CD4-positive, alpha-beta memory T cell (primary cell): ENCODE results near the gene VCAN. TPM values are rescaled to one million over a fixed set of nuclear protein-coding genes. Genes with fewer than 3 reads are reported as not detected.

Experiments
- CTCF ChIA-PET: fragments of 350-600 bp; sonication (Branson Sonifier 250); formaldehyde crosslinking; loops from one replicate; lab custom pipeline; 2021; ENCODE audit warnings: inconsistent platforms; ENCODE audit not compliant: partially characterized antibody; lab: Charles Lee
- POLR2A ChIA-PET: fragments of 350-600 bp; sonication (Branson Sonifier 250); formaldehyde crosslinking; loops from one replicate; lab custom pipeline; 2021; ENCODE audit not compliant: partially characterized antibody; lab: Charles Lee
- DNase-seq, 5 donors: peaks; one replicate each; pipeline versions ENCODE4 v3.0.0 to v3.0.0-alpha.2; 2020 to 2022; ENCODE audit warnings: mixed read lengths in 1 of 5
- H3K27ac ChIP-seq: one replicate; pipeline ENCODE4 v1.7.0; 2013; ENCODE audit warnings: low read depth, low read length
- H3K27me3 ChIP-seq: 2 replicates; pipeline ENCODE4 v1.7.0; 2013; ENCODE audit warnings: mild to moderate bottlenecking, low read length, moderate library complexity; ENCODE audit not compliant: insufficient read depth
- H3K36me3 ChIP-seq: 2 replicates; pipeline ENCODE4 v1.7.0; 2013; ENCODE audit warnings: mild to moderate bottlenecking, low read length, moderate library complexity; ENCODE audit not compliant: insufficient read depth
- H3K4me1 ChIP-seq: 2 replicates; pipeline ENCODE4 v1.7.0; 2013; ENCODE audit warnings: mild to moderate bottlenecking, low read length, moderate library complexity; ENCODE audit not compliant: insufficient read depth
- H3K4me3 ChIP-seq, 2 donors: one replicate each; pipeline ENCODE4 v1.7.0; 2013; ENCODE audit warnings: low read length in 2 of 2, mild to moderate bottlenecking in 1 of 2
- H3K9me3 ChIP-seq, 2 donors: one replicate each; pipeline ENCODE4 v1.7.0; 2013; ENCODE audit warnings: low read length in 2 of 2, control low read depth in 1 of 2; ENCODE audit not compliant: control insufficient read depth in 1 of 2
- H3K27ac Mint-ChIP-seq, 7 donors: one replicate each; pipeline ENCODE4 v1.8.0; 2020 to 2021; ENCODE audit warnings: mixed read lengths in 7 of 7, mild to moderate bottlenecking in 6 of 7, inconsistent platforms in 3 of 7, moderate library complexity in 3 of 7
- H3K27me3 Mint-ChIP-seq, 2 donors: one replicate each; pipeline ENCODE4 v1.8.0; 2020 to 2021; ENCODE audit warnings: mixed read lengths in 2 of 2
- H3K36me3 Mint-ChIP-seq, 2 donors: one replicate each; pipeline ENCODE4 v1.8.0; 2020 to 2021; ENCODE audit warnings: mixed read lengths in 2 of 2, inconsistent platforms in 1 of 2, mild to moderate bottlenecking in 1 of 2
- H3K4me1 Mint-ChIP-seq, 4 donors: one replicate each; pipeline ENCODE4 v1.8.0; 2020 to 2021; ENCODE audit warnings: mixed read lengths in 4 of 4, mild to moderate bottlenecking in 1 of 4
- H3K4me3 Mint-ChIP-seq, 8 donors: one replicate each; pipeline ENCODE4 v1.8.0; 2020 to 2021; ENCODE audit warnings: mixed read lengths in 8 of 8, mild to moderate bottlenecking in 7 of 8, moderate library complexity in 6 of 8, inconsistent platforms in 3 of 8
- H3K9me3 Mint-ChIP-seq, 8 donors: one replicate each; pipeline ENCODE4 v1.8.0; 2020 to 2021; ENCODE audit warnings: mixed read lengths in 8 of 8, mild to moderate bottlenecking in 5 of 8, inconsistent platforms in 3 of 8, moderate library complexity in 1 of 8
- intact Hi-C: fragments of 100-400 bp; cut with micrococcal nuclease; formaldehyde crosslinking; loops from one replicate; pipeline ENCODE4 v1.15.1; 2023
- polyA plus RNA-seq, 2 donors: library from polyadenylated mRNA; unstranded; fragments of 300-500 nt; fragmentation: Illumina TruSeq; gene quantifications; one replicate each; pipeline ENCODE4 v1.2.3, GENCODE V29; 2021
- total RNA-seq, 2 experiments: library from RNA; stranded (reverse); gene quantifications; one replicate each; pipeline ENCODE4 v1.2.3, GENCODE V29; 2021

VCAN gene
- total and polyA plus RNA-seq, 4 experiments from 2014 or later: 0.05 to 0.09 (median 0.06) TPM; not detected in 1

GRCh38 chr5:83494666-83495065 is 23.1 kb downstream of the VCAN start:
- POLR2A ChIA-PET: no interaction called here
- Mint-ChIP-seq H3K36me3 (no peaks in the 10 kb centered on the region), H3K27me3 (peaks cover 0 to 11% of the 10 kb centered on the region in 2 donors), H3K9me3 (peaks cover 0 to 2% (median 0%) of the 10 kb centered on the region in 8 donors), H3K27ac (no peak overlapping the region), H3K4me1 (no peaks in the 10 kb centered on the region), H3K4me3 (no peak overlapping the region)
- Histone ChIP-seq H3K9me3 (no peaks in the 10 kb centered on the region), H3K27ac (no peak overlapping the region), H3K36me3 (no peaks in the 10 kb centered on the region), H3K4me1 (no peaks in the 10 kb centered on the region), H3K4me3 (no peak overlapping the region), H3K27me3 (no peaks in the 10 kb centered on the region)
- no peak for DNase-seq
- intact Hi-C loops: no loop called here
- CTCF ChIA-PET: no interaction called here

- H3K4me3 Mint-ChIP-seq: no peak overlapping the region
- no peaks in the 10 kb centered on the region for H3K27me3 ChIP-seq
- no peaks in the 10 kb centered on the region for H3K36me3 ChIP-seq
Measured at GRCh38 chr5:83496626-83497025, 25.1 kb downstream of the VCAN start.

GRCh38 chr5:83498585-83498984 is 27.0 kb downstream of the VCAN start:
- H3K27ac Mint-ChIP-seq: no peak overlapping the region
- no peaks in the 10 kb centered on the region for H3K36me3 ChIP-seq

More at GRCh38 chr5:83496626-83497025, 25.1 kb downstream of the VCAN start:
- DNase-seq: no peak
- Histone ChIP-seq H3K27ac (no peak overlapping the region), H3K4me3 (no peak overlapping the region), H3K4me1 (no peaks in the 10 kb centered on the region), H3K9me3 (no peaks in the 10 kb centered on the region)
- Mint-ChIP-seq H3K4me1 (no peaks in the 10 kb centered on the region), H3K27me3 (peaks cover 1 to 9% of the 10 kb centered on the region in 2 donors), H3K9me3 (peaks cover 0 to 3% (median 0%) of the 10 kb centered on the region in 8 donors), H3K36me3 (no peaks in the 10 kb centered on the region), H3K27ac (no peak overlapping the region)
- POLR2A ChIA-PET: no interaction called here
- CTCF ChIA-PET: no interaction called here
- intact Hi-C loops: no loop called here

GRCh38 chr5:83503662-83504061 is 32.1 kb downstream of the VCAN start:
- Histone ChIP-seq H3K27ac (no peak overlapping the region), H3K9me3 (no peaks in the 10 kb centered on the region), H3K4me3 (no peak overlapping the region), H3K4me1 (no peaks in the 10 kb centered on the region), H3K36me3 (no peaks in the 10 kb centered on the region), H3K27me3 (no peaks in the 10 kb centered on the region)
- Mint-ChIP-seq H3K27me3 (peaks cover 1% of the 10 kb centered on the region in 2 donors), H3K4me3 (no peak overlapping the region), H3K9me3 (peaks cover 0 to 8% (median 1%) of the 10 kb centered on the region in 8 donors), H3K4me1 (no peaks in the 10 kb centered on the region), H3K27ac (no peak overlapping the region), H3K36me3 (no peaks in the 10 kb centered on the region)
- POLR2A ChIA-PET: no interaction called here
- DNase-seq: no peak
- CTCF ChIA-PET: no interaction called here
- intact Hi-C loops: no loop called here

More at GRCh38 chr5:83498585-83498984, 27.0 kb downstream of the VCAN start:
- Histone ChIP-seq H3K4me1 (no peaks in the 10 kb centered on the region), H3K9me3 (no peaks in the 10 kb centered on the region), H3K4me3 (no peak overlapping the region), H3K27ac (no peak overlapping the region), H3K27me3 (no peaks in the 10 kb centered on the region)
- no peak overlapping the region for H3K4me3 Mint-ChIP-seq
- ChIA-PET POLR2A (no interaction called here), CTCF (no interaction called here)
- H3K27me3 Mint-ChIP-seq: peaks cover 1 to 7% of the 10 kb centered on the region in 2 donors
- peaks cover 0 to 3% (median 0%) of the 10 kb centered on the region in 8 donors for H3K9me3 Mint-ChIP-seq
- no peak for DNase-seq
- no peaks in the 10 kb centered on the region for H3K4me1 Mint-ChIP-seq
- intact Hi-C loops: no loop called here
- no peaks in the 10 kb centered on the region for H3K36me3 Mint-ChIP-seq

- Mint-ChIP-seq H3K27me3 (peaks cover 0 to 1% of the 10 kb centered on the region in 2 donors), H3K27ac (no peak overlapping the region), H3K4me1 (no peaks in the 10 kb centered on the region), H3K36me3 (no peaks in the 10 kb centered on the region), H3K9me3 (peaks cover 0 to 8% (median under 1%) of the 10 kb centered on the region in 8 donors), H3K4me3 (no peak overlapping the region)
- DNase-seq: no peak
- POLR2A ChIA-PET: no interaction called here
- H3K4me1 ChIP-seq: no peaks in the 10 kb centered on the region
- H3K9me3 ChIP-seq: no peaks in the 10 kb centered on the region
- intact Hi-C loops: no loop called here
- no peaks in the 10 kb centered on the region for H3K36me3 ChIP-seq
- CTCF ChIA-PET: no interaction called here
- H3K4me3 ChIP-seq: no peak overlapping the region
- H3K27me3 ChIP-seq: no peaks in the 10 kb centered on the region
- H3K27ac ChIP-seq: no peak overlapping the region
Measured at GRCh38 chr5:83507431-83507830, 35.9 kb downstream of the VCAN start.

GRCh38 chr5:83509540-83509939 is 38.0 kb downstream of the VCAN start:
- no peaks in the 10 kb centered on the region for H3K4me1 Mint-ChIP-seq
- ChIA-PET CTCF (no interaction called here), POLR2A (no interaction called here)
- peaks cover 0 to 3% of the 10 kb centered on the region in 2 donors for H3K27me3 Mint-ChIP-seq
- H3K9me3 Mint-ChIP-seq: peaks cover 0 to 8% (median under 1%) of the 10 kb centered on the region in 8 donors
- no peaks in the 10 kb centered on the region for H3K4me1 ChIP-seq
- DNase-seq: no peak
- H3K36me3 ChIP-seq: no peaks in the 10 kb centered on the region
- no peaks in the 10 kb centered on the region for H3K36me3 Mint-ChIP-seq
- no peaks in the 10 kb centered on the region for H3K27me3 ChIP-seq
- H3K9me3 ChIP-seq: no peaks in the 10 kb centered on the region
- no peak overlapping the region for H3K4me3 Mint-ChIP-seq
- H3K27ac Mint-ChIP-seq: no peak overlapping the region
- no peak overlapping the region for H3K27ac ChIP-seq
- intact Hi-C loops: no loop called here
- no peak overlapping the region for H3K4me3 ChIP-seq

- Mint-ChIP-seq H3K27me3 (peaks cover 0 to 2% of the 10 kb centered on the region in 2 donors), H3K27ac (no peak overlapping the region), H3K4me1 (no peaks in the 10 kb centered on the region), H3K9me3 (peaks cover 0 to 3% (median 0%) of the 10 kb centered on the region in 8 donors), H3K4me3 (peak overlapping the region in 1 of 8 donors; percentile 2), H3K36me3 (no peaks in the 10 kb centered on the region)
- DNase-seq: no peak
- CTCF ChIA-PET: no interaction called here
- no peak overlapping the region for H3K4me3 ChIP-seq
- H3K9me3 ChIP-seq: no peaks in the 10 kb centered on the region
- H3K27ac ChIP-seq: no peak overlapping the region
- no peaks in the 10 kb centered on the region for H3K4me1 ChIP-seq
- POLR2A ChIA-PET: no interaction called here
- H3K36me3 ChIP-seq: no peaks in the 10 kb centered on the region
- intact Hi-C loops: no loop called here
- H3K27me3 ChIP-seq: no peaks in the 10 kb centered on the region
Measured at GRCh38 chr5:83510260-83510659, 38.7 kb downstream of the VCAN start.
